Panc1 (cell line): Measurements from ENCODE around the gene RASGEF1C. TPM values are rescaled to one million over a fixed set of nuclear protein-coding genes. Genes with fewer than 3 reads are reported as not detected.

Experiments
- ATAC-seq: fragments of 200-7000 bp; cut with Tn5 transposase; 2 replicates; pipeline ENCODE4 v1.9.1; 2020; ENCODE audit warnings: mild to moderate bottlenecking, moderate library complexity
- BruUV-seq: library from RNA; stranded (reverse); fragments of 400-500 nt; replicated peaks from 2 replicates; lab custom pipeline; 2021; lab: Mats Ljungman, UMichigan
- CTCF ChIA-PET: fragments of 300-600 bp; sonication (Branson Sonifier 250); formaldehyde crosslinking; loops from one replicate; lab custom pipeline; 2022; ENCODE audit warnings: antibody characterized with exemption; lab: Charles Lee
- POLR2A ChIA-PET: fragments of 300-600 bp; sonication (Branson Sonifier 250); formaldehyde crosslinking; loops from one replicate; lab custom pipeline; 2022; ENCODE audit warnings: antibody characterized with exemption; lab: Charles Lee
- DNase-seq: peaks from one replicate; pipeline ENCODE4 v3.0.0-alpha.2; 2010; ENCODE audit warnings: low read depth, low spot score
- H3K27ac ChIP-seq: 2 replicates; pipeline ENCODE4 v1.5.1; 2011; ENCODE audit warnings: mild to moderate bottlenecking, low read length, inconsistent platforms
- H3K27me3 ChIP-seq: fragments of 200-500 bp; sonication (Bioruptor generic); 2 replicates; pipeline ENCODE4 v1.6.0; 2014; ENCODE audit warnings: low read length, inconsistent platforms; ENCODE audit not compliant: control insufficient read depth, insufficient read depth
- H3K36me3 ChIP-seq: fragments of 200-500 bp; sonication (Bioruptor generic); 2 replicates; pipeline ENCODE4 v1.5.1; 2014; ENCODE audit warnings: inconsistent platforms, mild to moderate bottlenecking, low read length, moderate library complexity; ENCODE audit not compliant: control insufficient read depth, insufficient read depth
- H3K4me1 ChIP-seq: 2 replicates; pipeline ENCODE4 v1.5.1; 2011; ENCODE audit warnings: inconsistent platforms, mild to moderate bottlenecking, low read length, moderate library complexity; ENCODE audit not compliant: control insufficient read depth, insufficient read depth
- H3K4me3 ChIP-seq, 2 experiments: 2 replicates each; pipeline ENCODE4 v1.5.1; 2011 to 2012; ENCODE audit warnings: low read depth in 2 of 2, low read length in 2 of 2, mild to moderate bottlenecking in 2 of 2, inconsistent platforms in 1 of 2, moderate library complexity in 1 of 2
- H3K9me3 ChIP-seq: fragments of 200-500 bp; sonication (Bioruptor generic); 2 replicates; pipeline ENCODE4 v1.5.1; 2014; ENCODE audit warnings: low read depth, mild to moderate bottlenecking, inconsistent platforms, low read length, moderate library complexity; ENCODE audit not compliant: control insufficient read depth, insufficient read depth
- POLR2AphosphoS5 ChIP-seq: IDR thresholded peaks from 2 replicates; pipeline ENCODE4 v1.6.1; 2012; ENCODE audit warnings: mild to moderate bottlenecking, low read depth, low read length, moderate library complexity
- REST ChIP-seq, 2 experiments: IDR thresholded peaks; 2 replicates each; pipeline ENCODE4 v1.6.1; 2011 to 2012; ENCODE audit warnings: low read depth in 2 of 2, control low read depth in 1 of 2, low read length in 1 of 2, mild to moderate bottlenecking in 1 of 2, moderate library complexity in 1 of 2; ENCODE audit not compliant: insufficient read depth in 1 of 2
- SIN3A ChIP-seq: IDR thresholded peaks from 2 replicates; pipeline ENCODE4 v1.6.1; 2012; ENCODE audit warnings: low read depth, mild to moderate bottlenecking, low read length, moderate library complexity, borderline replicate concordance; ENCODE audit not compliant: insufficient read depth
- TCF7L2 ChIP-seq: IDR thresholded peaks from 2 replicates; pipeline ENCODE4 v1.6.1; 2011; ENCODE audit warnings: mild to moderate bottlenecking, low read depth, low read length, inconsistent platforms
- in situ Hi-C: cut with HindIII; loops from 2 replicates; pipeline ENCODE4 v1.10.0; 2016; ENCODE audit warnings: low sequenced_read_pairs, low pct_unique_long_range_greater_than_20kb
- intact Hi-C: fragments of 100-400 bp; cut with micrococcal nuclease; formaldehyde crosslinking; loops from one replicate; pipeline ENCODE4 v1.10.0; 2022; ENCODE audit not compliant: unreplicated experiment
- total RNA-seq: library from RNA; stranded (reverse); gene quantifications from one replicate; pipeline ENCODE4 v1.2.1, GENCODE V29; 2021; ENCODE audit not compliant: unreplicated experiment
- TF ChIP-seq, protein P1 (sequence below): fragments of 450-650 bp; IDR thresholded peaks from 2 replicates; pipeline ENCODE4 v1.5.1; 2017; ENCODE audit warnings: mild to moderate bottlenecking

The RASGEF1C gene
- total RNA-seq, 1 experiment from 2014 or later: 0.49 TPM

DNA sequence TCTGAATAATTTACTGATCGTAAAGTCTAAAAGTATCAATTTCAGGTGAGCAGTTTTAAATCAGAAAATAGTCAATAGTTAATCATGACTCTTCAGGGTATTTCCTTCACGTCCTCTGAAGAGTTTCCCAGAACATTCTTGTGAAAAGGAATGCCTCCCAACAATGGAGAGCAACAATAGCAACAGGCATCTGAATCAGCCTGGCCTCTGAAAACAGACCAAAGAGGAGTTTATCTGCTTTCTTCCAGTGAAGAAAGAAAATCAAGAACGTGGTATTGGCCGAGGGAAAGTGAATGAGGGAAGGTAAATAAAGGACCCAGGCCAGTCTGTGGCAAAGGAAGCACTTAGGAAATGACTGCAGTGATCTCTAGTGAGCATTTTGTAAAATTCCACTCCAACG, 26.1 kb upstream of the RASGEF1C start:
- no peaks in the 10 kb centered on the region for H3K4me1 ChIP-seq
- H3K4me3 ChIP-seq: no peak overlapping the region
- POLR2A ChIA-PET: no interaction called here
- intact Hi-C loops (no loop called here), in situ Hi-C loops (no loop called here)
- H3K27ac ChIP-seq: no peak overlapping the region
- TF ChIP-seq TCF7L2 (no peak), POLR2AphosphoS5 (no peak), REST (IDR thresholded peaks at IDR 0.05; ENCODE audit: insufficient read depth in 1 of 2, low read depth in 2 of 2, low read length in 1 of 2) (no peak), SIN3A (no peak)
- CTCF ChIA-PET: no interaction called here
- H3K36me3 ChIP-seq: peaks cover 2% of the 10 kb centered on the region; the same call in 1 of the 2 replicates
- H3K27me3 ChIP-seq: no peaks in the 10 kb centered on the region
- BruUV-seq: no TSS peak
- no peaks in the 10 kb centered on the region for H3K9me3 ChIP-seq
- DNase-seq (no peak), ATAC-seq (no peak)

DNA sequence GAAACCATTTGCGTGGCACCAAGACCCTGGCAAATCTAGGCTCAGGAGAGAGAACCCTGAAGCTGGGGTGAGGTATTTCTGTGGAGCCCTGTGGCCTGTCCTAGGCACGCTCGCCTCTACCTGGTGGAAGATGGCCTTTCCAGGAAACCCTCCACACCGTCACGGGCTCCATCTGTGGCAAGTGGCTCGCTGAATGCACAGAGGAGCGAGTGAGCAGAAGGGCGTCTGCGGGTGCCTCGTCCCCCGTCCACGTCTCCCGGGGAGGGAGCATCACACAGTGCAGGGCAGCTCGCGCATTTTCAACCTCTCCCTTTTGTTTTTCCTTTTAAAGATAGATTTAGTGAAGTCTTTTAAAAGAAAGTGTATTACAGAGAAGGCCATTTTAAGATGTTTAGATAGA, 25.3 kb upstream of the RASGEF1C start:
- DNase-seq: no peak
- Histone ChIP-seq H3K9me3 (no peaks in the 10 kb centered on the region), H3K27me3 (no peaks in the 10 kb centered on the region), H3K4me3 (no peak overlapping the region), H3K27ac (no peak overlapping the region), H3K4me1 (no peaks in the 10 kb centered on the region), H3K36me3 (peaks cover 2% of the 10 kb centered on the region; the same call in 1 of the 2 replicates)
- intact Hi-C loops: no loop called here
- TF ChIP-seq, protein P1, sequence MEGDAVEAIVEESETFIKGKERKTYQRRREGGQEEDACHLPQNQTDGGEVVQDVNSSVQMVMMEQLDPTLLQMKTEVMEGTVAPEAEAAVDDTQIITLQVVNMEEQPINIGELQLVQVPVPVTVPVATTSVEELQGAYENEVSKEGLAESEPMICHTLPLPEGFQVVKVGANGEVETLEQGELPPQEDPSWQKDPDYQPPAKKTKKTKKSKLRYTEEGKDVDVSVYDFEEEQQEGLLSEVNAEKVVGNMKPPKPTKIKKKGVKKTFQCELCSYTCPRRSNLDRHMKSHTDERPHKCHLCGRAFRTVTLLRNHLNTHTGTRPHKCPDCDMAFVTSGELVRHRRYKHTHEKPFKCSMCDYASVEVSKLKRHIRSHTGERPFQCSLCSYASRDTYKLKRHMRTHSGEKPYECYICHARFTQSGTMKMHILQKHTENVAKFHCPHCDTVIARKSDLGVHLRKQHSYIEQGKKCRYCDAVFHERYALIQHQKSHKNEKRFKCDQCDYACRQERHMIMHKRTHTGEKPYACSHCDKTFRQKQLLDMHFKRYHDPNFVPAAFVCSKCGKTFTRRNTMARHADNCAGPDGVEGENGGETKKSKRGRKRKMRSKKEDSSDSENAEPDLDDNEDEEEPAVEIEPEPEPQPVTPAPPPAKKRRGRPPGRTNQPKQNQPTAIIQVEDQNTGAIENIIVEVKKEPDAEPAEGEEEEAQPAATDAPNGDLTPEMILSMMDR: no peak
- TF ChIP-seq TCF7L2 (no peak), SIN3A (no peak), POLR2AphosphoS5 (no peak), REST (IDR thresholded peaks at IDR 0.05; ENCODE audit: insufficient read depth in 1 of 2, low read depth in 2 of 2, low read length in 1 of 2) (no peak)
- no TSS peak for BruUV-seq
- ChIA-PET POLR2A (no interaction called here), CTCF (no interaction called here)
- in situ Hi-C loops: no loop called here
- no peak for ATAC-seq
